HG03045 (cell line): ENCODE measurements around the gene TPST2.

Source experiments
- ATAC-seq: cut with Tn5 transposase; IDR thresholded peaks from one replicate; pipeline ENCODE4 v1.9.1; 2021; ENCODE audit warnings: mild to moderate bottlenecking, moderate library complexity; ENCODE audit not compliant: unreplicated experiment

TPST2 gene

GRCh38 chr22:26581026-26581425, 8.9 kb downstream of the TPST2 start:
- no peak for ATAC-seq

- ATAC-seq, result no peak
These were observed 9.5 kb downstream of the TPST2 start for GRCh38 chr22:26580240-26580962.

GRCh38 chr22:26579331-26579886, 10.5 kb downstream of the TPST2 start:
- ATAC-seq, result no peak

GRCh38 chr22:26577081-26577480, 12.9 kb downstream of the TPST2 start:
- no peak for ATAC-seq

GRCh38 chr22:26576026-26576680, 13.8 kb downstream of the TPST2 start:
- no peak for ATAC-seq

- no peak for ATAC-seq
These were observed 15.8 kb downstream of the TPST2 start for GRCh38 chr22:26574001-26574723.

- no peak for ATAC-seq
These were observed 16.8 kb downstream of the TPST2 start for GRCh38 chr22:26573026-26573662.

GRCh38 chr22:26570864-26571525, 18.9 kb downstream of the TPST2 start:
- no peak for ATAC-seq

GRCh38 chr22:26570115-26570514, 19.8 kb downstream of the TPST2 start:
- no peak for ATAC-seq

GRCh38 chr22:26568207-26568706, 21.7 kb downstream of the TPST2 start:
- no peak for ATAC-seq

- ATAC-seq, result no peak
These were observed 22.3 kb downstream of the TPST2 start for GRCh38 chr22:26567610-26568009.

- no peak for ATAC-seq
These were observed 22.9 kb downstream of the TPST2 start for GRCh38 chr22:26566994-26567393.

GRCh38 chr22:26565889-26566288, 24.0 kb downstream of the TPST2 start:
- ATAC-seq, result no peak

- no peak for ATAC-seq
These were observed 24.8 kb downstream of the TPST2 start for GRCh38 chr22:26565181-26565580.

- no peak for ATAC-seq
These were observed 25.3 kb downstream of the TPST2 start for GRCh38 chr22:26564672-26565071.

GRCh38 chr22:26564181-26564580, 25.8 kb downstream of the TPST2 start:
- no peak for ATAC-seq

- ATAC-seq, result no peak
These were observed 26.9 kb downstream of the TPST2 start for GRCh38 chr22:26563022-26563421.

- no peak for ATAC-seq
These were observed 28.0 kb downstream of the TPST2 start for GRCh38 chr22:26561756-26562417.

- no peak for ATAC-seq
These were observed 29.9 kb downstream of the TPST2 start for GRCh38 chr22:26559961-26560575.
